ENCODE results near the gene CRLF1.

- no peak for TF ChIP-seq POLR2AphosphoS5 (IDR thresholded peaks at IDR 0.05)
- TF ChIP-seq CTCF (IDR thresholded peaks at IDR 0.05): no peak
- no peak for TF ChIP-seq POLR2A (IDR thresholded peaks at IDR 0.05)
Observed at GRCh38 chr19:18618236-18618635, 11.6 kb upstream of the CRLF1 start.
